ENCODE data around the gene ZNF101. TPM values are rescaled to one million over a fixed set of nuclear protein-coding genes. Genes with fewer than 3 reads are reported as not detected.

Gene ZNF101
- polyA plus RNA-seq, 1 donor from 2014 or later, result 12.2 TPM

GRCh38 chr19:19619849-19620210, 48.8 kb upstream of the ZNF101 start:
- Histone ChIP-seq H2AFZ (ENCODE audit: low read depth, low read length) (no peak overlapping the region), H3F3A (ENCODE audit: insufficient read depth, low read length, poor library complexity, severe bottlenecking) (no peaks in the 10 kb centered on the region), H3K9ac (ENCODE audit: low read length) (no peak overlapping the region), H3K4me3 (ENCODE audit: low read length) (no peak overlapping the region), H3K79me2 (replicated peaks; ENCODE audit: insufficient read depth, low read length) (no peaks in the 10 kb centered on the region), H4K20me1 (ENCODE audit: insufficient read depth) (no peaks in the 10 kb centered on the region), H3K36me3 (ENCODE audit: insufficient read depth, low read length) (peaks cover 5% of the 10 kb centered on the region), H3K9me3 (ENCODE audit: low read length) (no peaks in the 10 kb centered on the region), H3K27ac (ENCODE audit: low read length) (no peak overlapping the region), H3K27me3 (ENCODE audit: insufficient read depth, low read depth, low read length) (no peaks in the 10 kb centered on the region), H3K4me2 (ENCODE audit: low read length) (no peak overlapping the region), H3K9me2 (ENCODE audit: insufficient read depth, low read length) (no peaks in the 10 kb centered on the region)
- TF ChIP-seq REST (IDR thresholded peaks at IDR 0.05; ENCODE audit: borderline replicate concordance) (no peak), TAF1 (IDR thresholded peaks at IDR 0.05; ENCODE audit: low read depth) (no peak)

DNA sequence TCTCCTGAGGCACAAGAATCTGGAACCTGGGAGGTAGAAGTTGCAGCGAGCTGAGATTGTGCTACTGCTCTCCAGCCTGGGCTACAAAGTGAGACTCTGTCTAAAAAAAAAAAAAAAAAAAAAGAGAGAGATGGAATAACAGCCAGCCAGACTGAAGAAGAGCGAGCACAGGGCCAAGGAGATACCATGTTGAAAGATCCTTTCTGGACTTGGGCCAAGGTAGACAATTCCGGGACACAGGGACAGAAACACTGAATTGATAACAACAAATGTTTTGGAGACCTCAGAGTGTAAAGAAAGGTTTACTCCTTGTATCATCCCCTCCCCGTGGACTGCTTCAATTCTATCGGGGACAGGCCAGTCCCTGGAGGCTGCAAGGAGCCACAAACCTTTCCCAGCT, 45.3 kb upstream of the ZNF101 start:
- H3K4me3 ChIP-seq (ENCODE audit: low read length), result no peak overlapping the region
- H3K4me2 ChIP-seq (ENCODE audit: low read length), result no peak overlapping the region
- no peaks in the 10 kb centered on the region for H3K79me2 ChIP-seq (replicated peaks; ENCODE audit: insufficient read depth, low read length)
- no peak overlapping the region for H3K9ac ChIP-seq (ENCODE audit: low read length)
- TF ChIP-seq EZH2 (IDR thresholded peaks at IDR 0.05; ENCODE audit: borderline replicate concordance, insufficient read depth, low read length, poor library complexity, severe bottlenecking) (no peak), REST (IDR thresholded peaks at IDR 0.05; ENCODE audit: borderline replicate concordance) (no peak), TAF1 (IDR thresholded peaks at IDR 0.05; ENCODE audit: low read depth) (no peak), POLR2AphosphoS5 (IDR thresholded peaks at IDR 0.05) (no peak), RAD21 (conservative IDR thresholded peaks at IDR 0.05) (no peak), MXI1 (conservative IDR thresholded peaks at IDR 0.05; ENCODE audit: poor library complexity, severe bottlenecking) (no peak), SMC3 (conservative IDR thresholded peaks at IDR 0.05; ENCODE audit: poor library complexity) (no peak)
- no peaks in the 10 kb centered on the region for H3F3A ChIP-seq (ENCODE audit: insufficient read depth, low read length, poor library complexity, severe bottlenecking)
- H4K20me1 ChIP-seq (ENCODE audit: insufficient read depth), result no peaks in the 10 kb centered on the region
- H3K27me3 ChIP-seq (ENCODE audit: insufficient read depth, low read depth, low read length), result no peaks in the 10 kb centered on the region
- peaks cover 5% of the 10 kb centered on the region for H3K36me3 ChIP-seq (ENCODE audit: insufficient read depth, low read length)
- no peaks in the 10 kb centered on the region for H3K9me2 ChIP-seq (ENCODE audit: insufficient read depth, low read length)
- no peak overlapping the region for H2AFZ ChIP-seq (ENCODE audit: low read depth, low read length)
- H3K9me3 ChIP-seq (ENCODE audit: low read length), result no peaks in the 10 kb centered on the region
- no peak overlapping the region for H3K27ac ChIP-seq (ENCODE audit: low read length)
